HG03280 (cell line): ENCODE results near the gene CEP63.

Experiments
- ATAC-seq: cut with Tn5 transposase; IDR thresholded peaks from one replicate; pipeline ENCODE4 v1.9.1; 2021; ENCODE audit warnings: mild to moderate bottlenecking, moderate library complexity; ENCODE audit not compliant: unreplicated experiment

CEP63 gene

GRCh38 chr3:134622806-134623365, 137.0 kb downstream of the CEP63 start:
- ATAC-seq, result no peak

GRCh38 chr3:134623615-134624245, 137.9 kb downstream of the CEP63 start:
- no peak for ATAC-seq
